WI38 (cell line): Measurements from ENCODE around the gene GTPBP4.

ENCODE experiments used
- H3K4me3 ChIP-seq: 2 replicates; pipeline ENCODE4 v1.5.1; 2011; ENCODE audit warnings: low read depth, mild to moderate bottlenecking, control low read depth, low read length
- CTCF ChIP-seq: IDR thresholded peaks from 2 replicates; pipeline ENCODE4 v1.5.1; 2012; ENCODE audit warnings: low read depth, mild to moderate bottlenecking, control low read depth, low read length

The GTPBP4 gene

GRCh38 chr10:1068380-1069361, 80.4 kb downstream of the GTPBP4 start:
- no peak overlapping the region for H3K4me3 ChIP-seq
- no peak for TF ChIP-seq CTCF
